Measurements from ENCODE around the gene LCE2D.

Gene LCE2D

GRCh38 chr1:152699746-152700145 is 36.6 kb downstream of the LCE2D start:
- DNase-seq = no peak

- DNase-seq = no peak
Measured at GRCh38 chr1:152707860-152708259, 44.7 kb downstream of the LCE2D start, which contains the start of gene LCE4A. LCE4A (plus strand) TSS chr1:152708160; CDS start chr1:152709076, 916 bp downstream.
